C4-2B (cell line): ENCODE measurements around the gene FUT6.

Experiments used
- CTCF ChIP-seq: fragments of 450-650 bp; conservative IDR thresholded peaks from 2 replicates; pipeline ENCODE4 v1.5.1; 2017; ENCODE audit warnings: mild to moderate bottlenecking
- ZFX ChIP-seq: fragments of 450-650 bp; IDR thresholded peaks from 2 replicates; pipeline ENCODE4 v1.6.1; 2017

- no peak for TF ChIP-seq CTCF
- no peak for TF ChIP-seq ZFX
Observed at GRCh38 chr19:5882421-5882968, 43.0 kb upstream of the FUT6 start.
